Upper lobe of left lung (tissue), 6 donors: ENCODE measurements around the gene SVEP1. TPM values are rescaled to one million over a fixed set of nuclear protein-coding genes. Genes with fewer than 3 reads are reported as not detected.

Source experiments
- ATAC-seq, 2 donors: fragments of 200-7000 bp; cut with Tn5 transposase; one replicate each; pipeline ENCODE4 v1.9.1; 2022; ENCODE audit warnings: mild to moderate bottlenecking in 2 of 2, moderate library complexity in 2 of 2; ENCODE audit not compliant: low FRiP score in 2 of 2
- DNase-seq, 2 donors: peaks; one replicate each; pipeline ENCODE4 v3.0.0-alpha.2; 2019 to 2020
- H3K27ac ChIP-seq, 4 donors: fragments of 200-600 bp; sonication (generic); one replicate each; pipeline ENCODE4 v1.5.1; 2016 to 2019
- H3K27me3 ChIP-seq, 4 donors: fragments of 200-600 bp; sonication (generic); one replicate each; pipeline ENCODE4 v1.5.1; 2017 to 2019
- H3K36me3 ChIP-seq, 4 donors: fragments of 200-600 bp; sonication (generic); one replicate each; pipeline ENCODE4 v1.5.1; 2016 to 2019
- H3K4me1 ChIP-seq, 4 donors: fragments of 200-600 bp; sonication (generic); one replicate each; pipeline ENCODE4 v1.5.1; 2018 to 2019
- H3K4me3 ChIP-seq, 4 donors: fragments of 200-600 bp; sonication (generic); one replicate each; pipeline ENCODE4 v1.5.1; 2017 to 2019; ENCODE audit warnings: mild to moderate bottlenecking in 2 of 4, moderate library complexity in 1 of 4
- H3K9me3 ChIP-seq, 4 donors: fragments of 200-600 bp; sonication (generic); one replicate each; pipeline ENCODE4 v1.5.1; 2018 to 2019
- EP300 ChIP-seq, 4 donors: sonication (generic); formaldehyde crosslinking; IDR thresholded peaks; one replicate each; pipeline ENCODE4 v1.5.1; 2017; ENCODE audit warnings: antibody characterized with exemption in 4 of 4, control low read depth in 2 of 4
- POLR2A ChIP-seq, 4 donors: fragments of 450-650 bp; IDR thresholded peaks; one replicate each; pipeline ENCODE4 v1.5.1; 2016 to 2017; ENCODE audit warnings: antibody characterized with exemption in 4 of 4, mild to moderate bottlenecking in 2 of 4
- POLR2AphosphoS5 ChIP-seq, 2 donors: sonication (generic); formaldehyde crosslinking; IDR thresholded peaks; one replicate each; pipeline ENCODE4 v1.5.1; 2017; ENCODE audit warnings: antibody characterized with exemption in 2 of 2
- WGBS, 2 donors: methylation state at CpG; one replicate each; pipeline ENCODE4 v1.1.5; 2017 to 2018; 5-methylcytosine and 5-hydroxymethylcytosine counted together
- total RNA-seq, 6 donors: library from RNA; depleted of rRNA in 4 of 6; stranded (reverse); fragments of >200 nt in 4 of 6; gene quantifications; one replicate each; pipeline versions ENCODE4 v1.1.0 to v1.2.1, GENCODE V29; 2016 to 2021
- TF ChIP-seq, protein P1 (sequence below), 6 experiments: fragments of 450-650 bp in 4 of 6; fragments of 200-600 bp in 2 of 6; sonication (generic) in 2 of 6; IDR thresholded peaks; one replicate each; pipeline ENCODE4 v1.5.1; 2016 to 2019; ENCODE audit warnings: antibody characterized with exemption in 6 of 6
- donor health status: DM: no; HTN: no; CAD: no; lungs with moderate emphysema.
- donor health status: DM: no; HTN: yes; CAD: no; lungs with severe emphysema.

Gene SVEP1
- total RNA-seq, 6 donors from 2014 or later, result 25.4 to 54.5 (median 33.0) TPM

GRCh38 chr9:110592044-110592830 lies 12.7 kb upstream of the SVEP1 start:
- Histone ChIP-seq H3K27me3 (no peaks in the 10 kb centered on the region), H3K4me3 (no peak overlapping the region), H3K27ac (no peak overlapping the region), H3K36me3 (no peaks in the 10 kb centered on the region), H3K9me3 (peaks cover 0 to 6% (median 0%) of the 10 kb centered on the region in 4 donors), H3K4me1 (no peaks in the 10 kb centered on the region)
- WGBS, 2 donors, result 88 to 95% methylated on average over 5 of the region's 5 CpGs
- DNase-seq (no peak), ATAC-seq (no peak)
- TF ChIP-seq POLR2A (IDR thresholded peaks at IDR 0.05) (no peak), POLR2AphosphoS5 (IDR thresholded peaks at IDR 0.05) (no peak)

DNA sequence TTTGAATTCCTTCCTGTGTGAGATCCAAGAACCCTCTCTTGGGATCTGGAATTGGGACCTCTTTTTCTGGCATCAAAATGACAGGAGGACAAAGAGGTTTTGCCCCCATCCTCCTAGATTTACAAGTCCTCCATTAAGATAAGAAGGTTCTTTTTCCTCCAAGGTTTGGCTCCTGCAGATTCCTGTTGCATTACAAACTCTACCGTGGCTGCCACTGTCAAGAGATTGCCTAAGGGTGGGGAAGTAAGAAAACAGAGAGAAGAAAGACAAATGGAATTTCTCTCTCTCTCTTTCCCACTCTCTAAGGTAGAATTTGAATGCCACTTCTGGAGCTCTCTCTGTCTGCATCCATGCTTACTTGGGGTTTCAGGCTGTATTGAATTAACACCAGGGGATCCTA lies 12.0 kb upstream of the SVEP1 start:
- H3K27me3 ChIP-seq, result no peaks in the 10 kb centered on the region
- no peak for ATAC-seq
- H3K4me1 ChIP-seq, result no peaks in the 10 kb centered on the region
- H3K36me3 ChIP-seq, result no peaks in the 10 kb centered on the region
- no peak overlapping the region for H3K4me3 ChIP-seq
- H3K9me3 ChIP-seq, result peaks cover 0 to 6% (median 0%) of the 10 kb centered on the region in 4 donors
- 8 to 27% methylated on average over 1 of the region's 1 CpG for WGBS, 2 donors
- TF ChIP-seq EP300 (IDR thresholded peaks at IDR 0.05), result no peak
- TF ChIP-seq POLR2AphosphoS5 (IDR thresholded peaks at IDR 0.05), result no peak
- TF ChIP-seq POLR2A (IDR thresholded peaks at IDR 0.05), result no peak
- TF ChIP-seq, protein P1, sequence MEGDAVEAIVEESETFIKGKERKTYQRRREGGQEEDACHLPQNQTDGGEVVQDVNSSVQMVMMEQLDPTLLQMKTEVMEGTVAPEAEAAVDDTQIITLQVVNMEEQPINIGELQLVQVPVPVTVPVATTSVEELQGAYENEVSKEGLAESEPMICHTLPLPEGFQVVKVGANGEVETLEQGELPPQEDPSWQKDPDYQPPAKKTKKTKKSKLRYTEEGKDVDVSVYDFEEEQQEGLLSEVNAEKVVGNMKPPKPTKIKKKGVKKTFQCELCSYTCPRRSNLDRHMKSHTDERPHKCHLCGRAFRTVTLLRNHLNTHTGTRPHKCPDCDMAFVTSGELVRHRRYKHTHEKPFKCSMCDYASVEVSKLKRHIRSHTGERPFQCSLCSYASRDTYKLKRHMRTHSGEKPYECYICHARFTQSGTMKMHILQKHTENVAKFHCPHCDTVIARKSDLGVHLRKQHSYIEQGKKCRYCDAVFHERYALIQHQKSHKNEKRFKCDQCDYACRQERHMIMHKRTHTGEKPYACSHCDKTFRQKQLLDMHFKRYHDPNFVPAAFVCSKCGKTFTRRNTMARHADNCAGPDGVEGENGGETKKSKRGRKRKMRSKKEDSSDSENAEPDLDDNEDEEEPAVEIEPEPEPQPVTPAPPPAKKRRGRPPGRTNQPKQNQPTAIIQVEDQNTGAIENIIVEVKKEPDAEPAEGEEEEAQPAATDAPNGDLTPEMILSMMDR (IDR thresholded peaks at IDR 0.05), result no peak
- DNase-seq, result no peak
- no peak overlapping the region for H3K27ac ChIP-seq

GRCh38 chr9:110590816-110591215 lies 11.3 kb upstream of the SVEP1 start:
- no peaks in the 10 kb centered on the region for H3K36me3 ChIP-seq
- ATAC-seq (no peak), DNase-seq (no peak)
- WGBS, 2 donors, result 64 to 70% methylated on average over 1 of the region's 1 CpG
- TF ChIP-seq EP300 (IDR thresholded peaks at IDR 0.05) (no peak), POLR2A (IDR thresholded peaks at IDR 0.05) (no peak), POLR2AphosphoS5 (IDR thresholded peaks at IDR 0.05) (no peak)
- TF ChIP-seq, protein P1 (IDR thresholded peaks at IDR 0.05), result no peak
- H3K4me1 ChIP-seq, result no peaks in the 10 kb centered on the region
- H3K27ac ChIP-seq, result no peak overlapping the region
- H3K9me3 ChIP-seq, result peaks cover 0 to 6% (median 0%) of the 10 kb centered on the region in 4 donors
- H3K27me3 ChIP-seq, result no peaks in the 10 kb centered on the region
- H3K4me3 ChIP-seq, result no peak overlapping the region

DNA sequence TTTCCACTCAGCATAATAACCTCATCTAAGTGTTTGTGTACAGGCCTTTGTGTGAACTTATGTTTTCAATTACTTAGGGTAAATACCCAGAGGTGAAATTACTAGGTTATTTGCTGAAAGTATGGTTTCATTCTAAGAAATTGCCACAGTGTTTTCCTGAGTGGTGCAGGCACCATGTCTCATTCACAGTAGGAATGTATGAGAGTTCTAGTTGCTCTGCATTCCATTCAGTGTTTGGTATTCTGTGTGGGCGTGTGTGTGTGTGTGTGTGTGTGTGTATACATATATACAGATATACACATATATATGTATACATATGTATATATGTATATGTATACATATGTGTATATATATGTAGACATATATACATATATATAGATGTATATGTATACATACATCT lies 8.8 kb upstream of the SVEP1 start:
- Histone ChIP-seq H3K9me3 (peaks cover 0 to 6% (median 0%) of the 10 kb centered on the region in 4 donors), H3K4me3 (no peak overlapping the region), H3K36me3 (no peaks in the 10 kb centered on the region), H3K27me3 (no peaks in the 10 kb centered on the region), H3K27ac (no peak overlapping the region), H3K4me1 (no peaks in the 10 kb centered on the region)
- DNase-seq, result no peak
- ATAC-seq, result no peak
- 30 to 46% methylated on average over 1 of the region's 1 CpG for WGBS, 2 donors
- TF ChIP-seq, protein P1 (IDR thresholded peaks at IDR 0.05), result no peak
- TF ChIP-seq POLR2AphosphoS5 (IDR thresholded peaks at IDR 0.05), result no peak

DNA sequence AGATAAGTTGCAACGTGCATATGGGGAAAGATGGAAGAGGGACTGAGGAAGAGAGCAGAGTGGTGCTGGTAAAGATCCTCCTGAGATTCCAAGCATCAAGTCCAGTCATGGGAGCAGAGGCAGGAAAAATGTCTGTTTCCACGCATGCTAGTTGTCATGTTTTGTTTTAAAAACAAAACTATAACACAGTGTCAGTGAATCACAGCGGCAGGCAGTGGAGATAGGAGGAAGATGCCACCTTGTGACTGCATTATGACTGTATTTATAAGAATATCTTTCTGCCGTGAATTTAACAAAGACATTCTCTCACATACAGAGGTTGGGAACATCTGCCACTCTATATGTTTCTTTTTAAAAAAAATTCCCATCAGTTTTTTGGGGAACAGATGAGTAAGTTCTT lies 3.7 kb upstream of the SVEP1 start:
- no peaks in the 10 kb centered on the region for H3K9me3 ChIP-seq
- no peaks in the 10 kb centered on the region for H3K36me3 ChIP-seq
- H3K4me1 ChIP-seq, result peaks cover 0 to 13% (median 6%) of the 10 kb centered on the region in 4 donors
- H3K27me3 ChIP-seq, result peaks cover 0 to 9% (median 3%) of the 10 kb centered on the region in 4 donors
- TF ChIP-seq, protein P1 (IDR thresholded peaks at IDR 0.05), result no peak
- no peak for TF ChIP-seq POLR2AphosphoS5 (IDR thresholded peaks at IDR 0.05)
- no peak for TF ChIP-seq POLR2A (IDR thresholded peaks at IDR 0.05)
- no peak for TF ChIP-seq EP300 (IDR thresholded peaks at IDR 0.05)
- DNase-seq, result no peak
- no peak for ATAC-seq
- H3K27ac ChIP-seq, result no peak overlapping the region
- WGBS, 2 donors, result 45 to 57% methylated on average over 4 of the region's 4 CpGs
- H3K4me3 ChIP-seq, result no peak overlapping the region
